Measurements from ENCODE around the gene ZNF185.

ZNF185 gene

DNA sequence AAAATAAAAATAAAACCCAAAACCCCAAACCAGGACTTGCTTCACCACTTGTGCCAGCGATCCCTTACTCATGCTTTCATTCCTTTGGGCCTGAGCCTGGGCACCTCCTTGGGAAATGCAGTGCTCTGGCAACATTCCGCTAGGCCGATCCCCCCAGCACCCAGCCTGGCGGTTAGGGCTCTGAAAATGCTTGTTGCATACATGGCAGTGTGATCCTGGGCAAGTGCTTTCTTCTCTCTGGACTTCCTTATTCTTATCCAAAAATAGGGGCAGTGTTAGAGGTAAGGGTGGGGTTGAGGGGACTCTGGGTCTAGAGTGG lies 4.6 kb downstream of the ZNF185 start:
- Histone ChIP-seq H3K4me2 (ENCODE audit: low read depth, low read length) (no peak overlapping the region), H2AFZ (ENCODE audit: low read length) (no peak overlapping the region), H4K20me1 (ENCODE audit: insufficient read depth, low read length) (no peaks in the 10 kb centered on the region), H3K27me3 (replicated peaks; ENCODE audit: insufficient read depth, low read length) (no peaks in the 10 kb centered on the region), H3K4me3 (ENCODE audit: low read length) (no peak overlapping the region), H3F3A (ENCODE audit: insufficient read depth, low read length) (no peaks in the 10 kb centered on the region), H3K27ac (ENCODE audit: low read length) (no peak overlapping the region), H3K4me1 (ENCODE audit: low read length) (no peaks in the 10 kb centered on the region), H3K9me3 (replicated peaks; ENCODE audit: insufficient read depth, low read length) (no peaks in the 10 kb centered on the region), H3K36me3 (replicated peaks; ENCODE audit: insufficient read depth, low read length) (no peaks in the 10 kb centered on the region), H3K9ac (ENCODE audit: low read length) (no peak overlapping the region), H3K79me2 (ENCODE audit: low read length) (no peaks in the 10 kb centered on the region), H3K9me2 (replicated peaks; ENCODE audit: insufficient read depth, low read length) (no peaks in the 10 kb centered on the region)
- DNase-seq = no peak
- TF ChIP-seq EZH2 (optimal IDR thresholded peaks at IDR 0.05; ENCODE audit: low read depth, low read length) = no peak
- TF ChIP-seq EZH2phosphoT487 (IDR thresholded peaks at IDR 0.05; ENCODE audit: low read length) = no peak
- no peak for TF ChIP-seq CTCF (IDR thresholded peaks at IDR 0.05; ENCODE audit: low read length)

DNA sequence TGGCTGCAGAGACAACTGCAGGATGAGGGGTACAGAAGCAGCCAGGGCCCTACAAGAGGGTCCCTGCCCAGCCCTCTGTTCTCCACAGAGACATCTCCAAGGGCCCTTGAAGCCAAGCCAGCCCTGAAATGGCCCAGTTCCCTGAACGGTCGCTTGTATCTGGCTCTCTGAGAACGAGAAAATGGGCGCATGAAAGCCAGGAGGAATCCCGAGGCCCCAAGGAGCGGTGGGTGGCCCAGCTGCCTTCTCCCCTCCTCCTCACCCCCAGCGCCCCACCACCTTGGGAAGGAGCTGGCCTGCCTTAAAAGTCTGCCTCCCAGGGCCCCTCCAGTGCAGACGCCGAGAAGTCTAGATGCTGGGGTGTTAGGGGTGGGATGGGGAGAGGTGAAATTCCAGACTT lies 5.7 kb downstream of the ZNF185 start:
- Histone ChIP-seq H4K20me1 (ENCODE audit: insufficient read depth, low read length) (no peaks in the 10 kb centered on the region), H3K4me1 (ENCODE audit: low read length) (no peaks in the 10 kb centered on the region), H3K9me3 (replicated peaks; ENCODE audit: insufficient read depth, low read length) (no peaks in the 10 kb centered on the region), H2AFZ (ENCODE audit: low read length) (no peak overlapping the region), H3K9me2 (replicated peaks; ENCODE audit: insufficient read depth, low read length) (no peaks in the 10 kb centered on the region), H3K4me3 (ENCODE audit: low read length) (no peak overlapping the region), H3F3A (ENCODE audit: insufficient read depth, low read length) (no peaks in the 10 kb centered on the region), H3K4me2 (ENCODE audit: low read depth, low read length) (no peak overlapping the region), H3K9ac (ENCODE audit: low read length) (no peak overlapping the region), H3K27me3 (replicated peaks; ENCODE audit: insufficient read depth, low read length) (no peaks in the 10 kb centered on the region), H3K27ac (ENCODE audit: low read length) (no peak overlapping the region), H3K79me2 (ENCODE audit: low read length) (no peaks in the 10 kb centered on the region), H3K36me3 (replicated peaks; ENCODE audit: insufficient read depth, low read length) (no peaks in the 10 kb centered on the region)
- no peak for DNase-seq
- no peak for TF ChIP-seq EZH2phosphoT487 (IDR thresholded peaks at IDR 0.05; ENCODE audit: low read length)
- TF ChIP-seq EZH2 (optimal IDR thresholded peaks at IDR 0.05; ENCODE audit: low read depth, low read length) = no peak
- TF ChIP-seq CTCF (IDR thresholded peaks at IDR 0.05; ENCODE audit: low read length) = no peak

- no peak for DNase-seq
- Histone ChIP-seq H3K79me2 (ENCODE audit: low read length) (no peaks in the 10 kb centered on the region), H3K9ac (ENCODE audit: low read length) (no peak overlapping the region), H3K9me2 (replicated peaks; ENCODE audit: insufficient read depth, low read length) (no peaks in the 10 kb centered on the region), H4K20me1 (ENCODE audit: insufficient read depth, low read length) (no peaks in the 10 kb centered on the region), H3K36me3 (replicated peaks; ENCODE audit: insufficient read depth, low read length) (no peaks in the 10 kb centered on the region), H3K27me3 (replicated peaks; ENCODE audit: insufficient read depth, low read length) (no peaks in the 10 kb centered on the region), H3K27ac (ENCODE audit: low read length) (no peak overlapping the region), H3K4me1 (ENCODE audit: low read length) (no peaks in the 10 kb centered on the region), H3K9me3 (replicated peaks; ENCODE audit: insufficient read depth, low read length) (no peaks in the 10 kb centered on the region), H2AFZ (ENCODE audit: low read length) (no peak overlapping the region), H3F3A (ENCODE audit: insufficient read depth, low read length) (no peaks in the 10 kb centered on the region), H3K4me3 (ENCODE audit: low read length) (no peak overlapping the region), H3K4me2 (ENCODE audit: low read depth, low read length) (no peak overlapping the region)
- TF ChIP-seq EZH2 (optimal IDR thresholded peaks at IDR 0.05; ENCODE audit: low read depth, low read length) (no peak), CTCF (IDR thresholded peaks at IDR 0.05; ENCODE audit: low read length) (peak; percentile 61), EZH2phosphoT487 (IDR thresholded peaks at IDR 0.05; ENCODE audit: low read length) (no peak)
Measured at GRCh38 chrX:152904151-152905080, 6.5 kb downstream of the ZNF185 start.

Data from MM.1S (cell line).